Measurements from ENCODE around the gene SBK3.
"Not testable (repeated sequence)": the region's sequence is repeated elsewhere in the genome, so short reads cannot be mapped to it uniquely, and the experiment has no call there.

Gene SBK3

GRCh38 chr19:55516878-55517620 is 28.3 kb downstream of the SBK3 start:
- DNase-seq (ENCODE audit: low spot score): peak; percentile 93

GRCh38 chr19:55508120-55508519 is 37.2 kb downstream of the SBK3 start:
- DNase-seq (ENCODE audit: low spot score): no peak

DNA sequence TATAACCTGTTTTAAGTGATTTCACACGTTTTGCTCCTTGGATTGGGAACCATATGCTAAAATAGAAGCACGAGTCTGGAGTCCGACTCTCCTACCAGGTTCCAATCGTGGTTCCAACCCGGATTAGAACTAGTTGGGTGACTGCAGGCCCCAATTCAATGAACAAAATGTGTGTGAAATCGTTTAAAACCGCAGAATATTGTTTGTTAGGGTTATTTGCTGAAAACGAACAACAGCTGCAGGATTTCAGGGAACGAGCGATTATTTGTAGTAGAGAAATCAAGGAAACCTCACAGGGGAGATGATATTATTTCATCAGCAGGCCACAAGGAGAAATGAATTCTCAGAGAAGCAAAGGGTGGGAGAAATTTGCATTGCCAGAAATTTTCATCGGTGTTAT is 40.4 kb downstream of the SBK3 start:
- DNase-seq (ENCODE audit: low spot score): no peak

DNA sequence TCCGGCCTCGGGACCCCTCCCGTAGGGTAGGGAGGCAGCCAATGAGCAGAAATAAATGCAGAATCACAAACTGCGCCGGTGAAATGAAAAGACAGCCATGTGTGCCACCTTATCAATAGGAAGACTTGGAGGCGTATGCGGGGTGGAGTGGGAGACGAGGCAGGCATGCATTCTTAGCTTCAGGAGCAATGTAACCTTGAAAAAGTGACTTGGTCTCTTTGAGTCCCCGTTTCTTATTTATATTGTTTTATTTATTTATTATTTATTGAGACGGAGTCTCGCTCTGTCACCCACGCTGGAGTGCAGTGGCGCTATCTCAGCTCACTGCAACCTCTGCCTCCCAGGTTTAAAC is 41.1 kb downstream of the SBK3 start:
- no peak for DNase-seq (ENCODE audit: low spot score)

DNA sequence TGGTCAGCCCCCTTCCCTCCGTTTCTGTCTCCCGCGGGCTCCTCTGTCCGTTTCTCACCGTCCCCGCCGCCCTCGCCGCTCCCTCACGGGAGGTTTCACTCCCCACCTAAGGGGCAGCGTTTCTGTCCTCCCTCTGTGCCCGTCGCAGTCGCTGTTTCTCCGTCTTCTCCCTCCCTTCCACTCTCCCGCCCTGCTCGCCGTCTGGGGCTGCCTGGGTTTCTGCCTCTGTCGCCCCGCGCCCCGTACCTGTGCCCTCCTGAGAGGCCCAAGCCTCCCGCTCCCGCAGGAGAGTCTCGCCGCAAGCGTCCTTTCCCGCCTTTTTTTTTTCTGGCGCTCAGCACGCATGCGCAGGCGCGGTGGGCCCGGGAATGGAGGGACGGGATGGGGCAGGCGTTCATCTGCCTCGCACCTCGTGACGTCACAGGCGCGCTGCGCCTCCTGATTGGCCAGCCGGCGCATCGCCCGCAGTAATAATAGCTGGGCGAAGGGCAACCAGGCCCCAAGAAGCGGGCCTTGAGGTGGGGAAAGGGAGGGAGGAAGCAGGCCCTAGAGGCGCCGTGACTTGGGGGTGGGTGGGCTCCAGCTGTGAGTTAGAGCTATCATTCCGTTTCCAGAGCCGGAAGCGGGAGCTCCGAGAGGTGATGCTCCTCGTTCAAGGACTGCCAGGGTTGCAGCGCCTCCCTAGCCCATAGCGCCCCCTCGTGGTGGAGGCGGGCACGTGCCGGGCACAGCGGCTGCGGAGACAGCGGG is 41.7 kb downstream of the SBK3 start:
- peak; percentile 93 for DNase-seq (ENCODE audit: low spot score)

DNA sequence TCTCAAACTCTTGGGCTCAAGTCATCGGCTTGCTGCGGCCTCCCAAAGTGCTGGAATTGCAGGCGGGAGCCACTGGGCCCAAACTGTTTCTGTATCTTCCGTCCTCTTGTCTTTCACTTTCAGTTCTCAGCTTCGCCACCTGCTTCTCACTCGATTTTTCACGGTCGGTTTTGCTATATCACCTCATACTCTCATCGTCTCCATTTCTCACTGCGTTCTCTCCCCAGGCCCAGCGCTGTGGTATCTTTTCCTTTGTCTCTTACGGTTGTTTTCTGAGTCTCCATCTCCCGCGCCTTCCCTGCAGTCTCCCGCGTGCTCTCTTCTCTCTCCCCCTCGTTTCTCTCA is 42.2 kb downstream of the SBK3 start:
- DNase-seq (ENCODE audit: low spot score): no peak

DNA sequence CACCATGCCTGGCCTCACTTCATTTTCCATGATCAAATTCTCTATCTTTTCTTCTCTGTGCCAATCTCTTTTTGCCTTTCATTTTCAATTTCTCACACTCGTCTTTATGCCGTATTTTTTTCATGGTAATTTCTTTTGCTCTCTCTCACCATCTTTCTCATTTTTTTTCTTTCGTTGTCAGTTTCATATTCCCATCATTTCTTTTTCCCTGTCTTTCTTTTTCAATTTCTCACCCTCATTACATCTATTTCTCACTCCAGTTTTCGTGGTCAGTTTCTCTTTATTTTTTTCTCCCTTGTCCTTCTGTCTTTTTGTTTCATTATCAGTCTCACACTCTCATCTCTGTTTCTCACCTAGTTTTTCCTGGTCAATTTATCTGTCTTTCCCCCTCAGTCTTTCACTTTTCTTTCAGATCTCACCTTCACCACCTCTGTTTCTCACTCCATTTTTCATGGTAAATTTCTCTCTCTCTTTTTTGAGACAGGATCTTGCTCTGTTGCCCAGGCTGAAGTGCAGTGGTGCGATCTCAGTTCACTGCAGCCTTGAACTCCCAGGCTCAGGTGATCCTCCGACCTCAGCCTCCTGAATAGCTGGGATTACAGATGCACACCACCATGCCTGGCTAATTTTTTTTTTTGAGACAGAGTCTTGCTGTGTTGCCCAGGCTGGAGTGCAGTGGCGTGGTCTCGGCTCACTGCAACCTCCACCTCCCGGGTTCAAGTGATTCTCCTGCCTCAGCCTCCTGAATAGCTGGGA is 43.0 kb downstream of the SBK3 start:
- no peak for DNase-seq (ENCODE audit: low spot score)

DNA sequence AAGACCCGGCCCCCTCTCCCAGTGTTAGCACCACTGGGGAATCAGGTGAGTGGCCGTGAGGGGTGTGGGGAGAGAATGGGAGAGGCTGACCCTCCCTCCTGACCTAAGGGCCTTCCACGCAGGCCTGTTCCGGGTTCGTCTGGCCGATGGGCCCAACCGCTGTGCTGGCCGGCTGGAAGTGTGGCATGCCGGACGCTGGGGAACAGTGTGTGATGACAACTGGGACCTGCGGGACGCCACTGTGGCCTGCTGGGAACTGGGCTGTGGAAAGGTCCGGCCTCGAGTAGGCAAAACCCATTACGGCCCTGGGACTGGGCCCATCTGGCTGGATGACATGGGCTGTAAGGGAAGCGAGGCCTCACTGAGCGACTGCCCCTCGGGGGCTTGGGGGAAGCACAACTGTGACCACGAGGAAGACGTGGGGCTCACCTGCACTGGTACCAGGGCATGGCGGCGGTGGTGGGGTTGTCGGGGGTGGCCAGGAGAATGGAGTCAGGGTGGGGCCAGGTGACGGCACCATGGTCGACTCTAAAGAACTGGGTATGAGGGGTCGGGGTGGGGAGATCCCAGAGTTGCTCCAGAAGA is 44.9 kb downstream of the SBK3 start:
- no peak for DNase-seq (ENCODE audit: low spot score)

GRCh38 chr19:55498246-55498840 is 47.0 kb downstream of the SBK3 start:
- DNase-seq (ENCODE audit: low spot score): no peak

DNA sequence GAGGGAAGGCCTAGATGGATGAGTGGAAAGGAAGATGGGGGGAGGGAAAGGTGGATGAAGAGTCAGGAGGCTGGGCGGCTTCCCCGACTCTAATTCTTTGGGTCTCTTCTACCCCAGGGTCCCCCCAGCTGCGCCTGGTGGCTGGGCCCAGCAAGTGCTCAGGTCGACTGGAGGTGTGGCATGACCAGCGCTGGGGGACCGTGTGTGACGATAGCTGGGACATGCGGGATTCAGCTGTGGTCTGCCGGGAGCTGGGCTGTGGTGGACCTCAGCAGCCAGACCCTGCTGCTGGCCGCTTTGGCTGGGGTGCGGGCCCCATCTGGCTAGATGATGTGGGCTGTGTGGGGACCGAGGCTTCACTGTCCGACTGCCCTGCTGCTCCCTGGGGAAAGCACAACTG is 47.6 kb downstream of the SBK3 start:
- DNase-seq (ENCODE audit: low spot score): no peak

DNA sequence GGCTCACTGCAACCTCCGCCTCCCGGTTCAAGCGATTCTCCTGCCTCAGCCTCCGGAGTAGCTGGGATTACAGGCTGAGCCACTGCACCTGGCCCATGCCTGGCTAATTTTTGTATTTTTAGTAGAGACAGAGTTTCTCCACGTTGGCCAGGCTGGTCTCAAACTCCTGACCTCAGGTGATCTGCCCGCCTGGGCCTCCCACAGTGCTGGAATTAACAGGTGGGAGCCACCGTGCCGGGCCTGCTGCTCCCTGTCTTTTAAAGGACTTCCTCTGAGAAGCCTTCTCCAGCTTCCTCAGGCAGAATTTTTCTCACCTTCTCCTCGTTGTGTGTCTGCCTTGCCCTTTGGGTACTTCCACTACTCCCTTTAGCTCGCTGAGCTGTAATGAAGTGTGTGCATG is 48.5 kb downstream of the SBK3 start:
- DNase-seq (ENCODE audit: low spot score): not testable (repeated sequence)

- no peak for DNase-seq (ENCODE audit: low spot score)
Measured at GRCh38 chr19:55495646-55496349, 49.5 kb downstream of the SBK3 start.

DNA sequence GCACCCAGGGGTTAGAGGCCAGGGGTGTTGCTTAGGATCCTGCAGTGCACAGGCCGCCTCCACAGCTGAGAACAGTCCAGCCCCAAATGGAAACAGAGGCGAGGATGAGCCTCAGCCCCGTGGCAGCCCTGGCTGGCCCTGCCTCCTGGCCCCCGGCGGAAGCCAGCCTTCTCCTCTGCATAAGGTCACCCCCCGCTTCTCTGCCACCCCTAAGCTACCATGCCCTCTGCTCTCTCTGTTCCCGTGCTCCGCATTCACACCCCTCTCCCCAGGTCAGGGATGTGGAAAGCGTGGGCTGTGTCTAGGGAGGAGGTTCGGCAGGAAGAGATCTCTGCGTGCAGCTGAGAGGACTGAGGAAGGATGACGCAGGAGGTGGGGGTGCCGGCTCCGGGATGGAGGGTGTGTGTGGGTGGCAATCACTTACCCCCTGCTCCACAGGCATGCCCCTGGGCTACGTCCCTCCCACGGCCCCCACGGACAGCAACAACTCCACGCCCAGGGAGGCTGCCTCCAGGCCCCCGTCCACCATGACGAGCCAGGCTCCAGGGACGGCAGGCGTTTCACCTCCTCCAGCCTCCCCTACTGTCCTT is 51.1 kb downstream of the SBK3 start:
- DNase-seq (ENCODE audit: low spot score): no peak

DNA sequence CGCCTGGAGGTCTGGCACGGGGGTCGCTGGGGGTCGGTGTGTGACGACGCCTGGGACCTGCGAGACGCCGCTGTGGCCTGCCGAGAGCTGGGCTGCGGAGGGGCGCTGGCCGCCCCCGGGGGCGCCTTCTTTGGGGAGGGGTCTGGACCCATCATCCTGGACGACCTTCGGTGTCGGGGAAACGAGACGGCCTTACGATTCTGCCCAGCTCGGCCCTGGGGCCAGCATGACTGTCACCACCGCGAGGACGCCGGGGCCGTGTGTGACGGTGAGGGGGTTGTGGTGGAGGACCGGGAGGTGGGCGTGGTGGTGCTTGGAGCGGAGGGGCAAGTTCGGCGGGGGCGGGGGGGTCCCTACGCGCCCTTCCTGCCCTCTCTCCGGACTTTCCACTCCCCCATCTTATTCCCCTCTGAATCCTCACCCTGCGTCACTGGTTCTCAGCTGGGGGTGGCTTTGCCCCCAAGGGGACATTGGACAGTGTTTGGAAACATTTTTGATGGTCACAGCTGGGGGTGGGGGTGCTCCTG is 51.6 kb downstream of the SBK3 start:
- DNase-seq (ENCODE audit: low spot score): no peak

DNA sequence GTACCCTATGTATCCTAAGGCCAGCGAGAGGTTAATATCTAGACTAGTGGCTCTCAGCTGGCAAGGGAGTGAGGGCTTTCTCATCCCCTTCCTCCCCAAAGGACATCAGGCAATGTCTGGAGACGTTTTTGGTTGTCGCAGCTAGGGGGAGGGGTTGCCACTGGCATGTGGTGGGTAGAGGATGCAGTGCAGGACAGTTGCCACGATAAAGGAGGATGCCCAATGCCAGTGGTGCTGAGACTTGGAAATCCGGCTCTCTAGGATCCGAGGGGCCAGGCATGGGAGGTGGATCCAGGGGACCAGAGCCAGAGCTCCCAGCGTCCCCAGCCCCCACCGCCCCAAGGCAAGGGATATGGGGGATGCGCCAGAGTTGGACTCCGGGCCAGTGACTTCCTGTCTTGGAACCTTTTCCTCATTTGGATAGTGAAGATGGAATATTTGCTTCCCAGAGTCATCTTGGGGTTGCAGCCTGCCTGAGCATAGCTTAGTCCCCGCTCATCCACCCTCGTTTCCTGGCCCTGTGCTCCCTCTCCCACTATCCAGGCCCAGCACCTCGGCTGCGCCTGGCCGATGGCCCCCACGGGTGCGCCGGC is 52.2 kb downstream of the SBK3 start:
- DNase-seq (ENCODE audit: low spot score): no peak

- DNase-seq (ENCODE audit: low spot score): no peak
Measured at GRCh38 chr19:55492362-55492944, 52.9 kb downstream of the SBK3 start.

- no peak for DNase-seq (ENCODE audit: low spot score)
Measured at GRCh38 chr19:55491546-55492360, 53.6 kb downstream of the SBK3 start.
